GM04503 (cell line): ENCODE measurements around the gene PALM3.
"Not testable (repeated sequence)": the region's sequence is repeated elsewhere in the genome, so short reads cannot be mapped to it uniquely, and the experiment has no call there.

Experiments
- DNase-seq: peaks from one replicate; pipeline ENCODE4 v3.0.0-alpha.2; 2012; ENCODE audit warnings: low read depth

The PALM3 gene

GRCh38 chr19:14058182-14059092, 3.4 kb downstream of the PALM3 start:
- no peak for DNase-seq

GRCh38 chr19:14056741-14057356, 5.0 kb downstream of the PALM3 start:
- DNase-seq, result no peak

GRCh38 chr19:14056069-14056666, 5.7 kb downstream of the PALM3 start:
- DNase-seq, result no peak

GRCh38 chr19:14055396-14055795, 6.5 kb downstream of the PALM3 start:
- no peak for DNase-seq

DNA sequence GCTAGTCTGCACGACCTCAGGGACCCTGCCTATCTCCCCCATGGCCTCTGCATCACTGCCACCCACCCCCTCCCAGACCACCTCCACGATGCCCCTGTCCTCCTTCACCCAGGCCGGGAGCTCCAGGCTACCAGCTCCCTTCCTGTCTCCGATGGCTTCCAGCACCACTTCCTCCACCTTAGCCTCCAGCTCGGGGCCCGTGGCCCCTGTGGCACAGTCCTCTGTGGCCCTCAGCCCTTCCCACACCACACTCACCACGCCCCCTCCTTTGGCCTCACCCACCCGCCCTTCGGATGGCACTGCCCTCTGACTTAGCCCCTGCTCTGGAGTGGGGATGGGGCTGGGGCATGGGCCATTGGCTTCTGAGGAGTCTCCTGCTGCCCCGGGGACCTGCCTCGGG, 7.2 kb downstream of the PALM3 start:
- no peak for DNase-seq

- no peak for DNase-seq
Measured at GRCh38 chr19:14054099-14054498, 7.8 kb downstream of the PALM3 start.

DNA sequence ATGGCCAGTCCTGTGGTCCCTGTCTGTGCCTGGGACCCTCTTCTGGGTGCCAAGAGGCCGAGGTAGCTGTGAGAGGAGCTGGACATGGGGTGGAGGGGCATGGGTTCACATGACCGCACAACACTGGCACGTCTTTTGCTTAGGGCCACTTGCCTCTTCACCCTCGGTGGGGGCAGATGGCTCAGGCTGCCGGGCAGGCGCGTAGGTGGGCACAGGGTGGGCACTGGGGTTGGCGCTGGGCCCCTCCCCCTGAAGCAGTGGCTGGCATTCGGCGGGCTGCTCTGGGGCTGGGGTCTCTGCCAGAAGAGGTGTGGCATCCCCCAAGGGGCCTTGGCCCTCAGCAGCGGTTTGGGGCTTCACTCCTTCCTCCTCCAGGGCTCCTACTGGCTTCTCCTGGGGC, 8.4 kb downstream of the PALM3 start:
- DNase-seq, result no peak

DNA sequence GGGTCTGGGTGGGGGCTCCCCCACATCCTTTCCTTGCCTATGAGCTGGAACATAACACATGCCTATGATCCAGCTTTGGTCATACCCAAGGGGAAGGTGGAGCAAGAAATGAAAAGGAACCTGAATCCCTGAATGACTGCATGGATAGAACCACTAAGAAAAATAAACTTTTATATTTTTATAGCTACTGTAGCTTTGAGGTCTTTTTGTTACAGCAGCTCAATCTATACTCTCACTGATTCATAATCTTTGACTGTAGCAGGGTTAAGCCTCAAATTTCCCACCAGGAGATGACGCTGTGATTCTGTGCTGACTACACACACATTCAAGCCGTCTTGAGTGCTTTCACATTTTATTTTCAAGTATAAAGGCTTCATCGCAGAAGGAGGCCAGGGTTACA, 8.8 kb downstream of the PALM3 start:
- no peak for DNase-seq

- DNase-seq, result no peak
Measured at GRCh38 chr19:14052470-14052869, 9.4 kb downstream of the PALM3 start.

DNA sequence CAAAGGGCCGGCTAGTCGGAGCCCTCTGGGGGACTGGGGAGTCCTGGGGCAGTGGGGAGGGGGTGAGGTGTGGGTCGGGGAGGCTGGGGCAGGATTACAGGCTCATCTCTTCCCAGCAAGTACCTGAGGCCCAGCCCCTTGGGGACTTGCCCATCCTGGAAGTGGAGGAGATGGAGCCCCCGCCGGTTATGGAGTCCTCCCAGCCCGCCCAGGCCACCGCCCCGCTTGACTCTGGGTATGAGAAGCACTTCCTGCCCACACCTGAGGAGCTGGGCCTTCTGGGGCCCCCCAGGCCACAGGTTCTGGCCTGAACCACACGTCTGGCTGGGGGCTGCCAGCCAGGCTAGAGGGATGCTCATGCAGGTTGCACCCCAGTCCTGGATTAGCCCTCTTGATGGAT, 9.9 kb downstream of the PALM3 start:
- no peak for DNase-seq

DNA sequence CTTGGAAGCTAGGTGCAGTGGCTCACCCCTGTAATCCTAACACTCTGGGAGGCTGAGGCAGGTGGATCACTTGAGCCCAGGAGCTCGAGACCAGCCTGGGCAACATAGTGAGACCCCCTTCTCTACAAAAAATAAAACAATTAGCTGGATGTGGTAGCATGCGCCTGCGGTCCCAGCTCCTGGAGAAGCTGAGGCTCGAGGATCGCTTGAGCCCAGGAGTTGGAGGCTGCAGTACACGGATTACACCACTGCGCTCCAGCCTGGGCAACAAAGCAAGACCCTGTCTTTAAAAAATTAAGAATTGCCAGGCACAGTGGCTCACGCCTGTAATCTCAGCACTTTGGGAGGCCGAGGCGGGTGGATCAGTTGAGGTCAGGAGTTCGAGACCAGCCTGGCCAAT, 10.9 kb downstream of the PALM3 start:
- not testable (repeated sequence) for DNase-seq

GRCh38 chr19:14050512-14050911, 11.4 kb downstream of the PALM3 start:
- DNase-seq, result no peak

DNA sequence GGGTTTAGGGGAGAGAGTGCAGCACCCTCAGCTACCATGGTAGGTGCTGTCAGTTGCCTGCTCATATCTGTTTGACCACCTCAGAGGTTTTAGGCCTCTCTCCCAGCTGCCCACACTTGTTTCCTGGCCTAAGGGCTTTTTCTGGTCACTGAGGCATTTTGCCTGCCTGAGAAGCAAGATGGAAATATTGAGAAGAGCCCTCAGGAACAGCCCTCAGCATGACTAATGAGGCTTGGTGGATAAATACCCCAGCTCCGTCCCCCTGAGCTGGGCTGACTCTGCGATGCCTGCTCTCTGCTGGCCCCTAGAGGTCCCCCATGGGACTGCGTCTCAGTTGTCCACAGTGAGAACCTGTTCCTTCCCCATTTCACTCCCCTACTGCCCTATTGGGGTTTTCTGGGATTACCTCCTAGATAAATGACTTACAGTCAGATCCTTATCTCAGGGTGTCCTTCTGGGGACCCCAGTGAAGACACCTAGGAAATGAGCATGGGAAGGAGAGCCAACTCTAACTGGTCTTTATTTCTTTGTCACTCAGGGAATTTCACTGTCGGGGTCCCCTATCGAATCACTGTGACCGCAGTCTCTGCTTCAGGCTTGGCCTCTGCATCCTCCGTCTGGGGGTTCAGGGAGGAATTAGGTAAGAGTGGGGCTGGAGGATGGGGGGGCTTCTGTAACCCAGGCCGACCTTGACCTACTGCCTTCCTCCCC, 13.3 kb downstream of the PALM3 start:
- no peak for DNase-seq

DNA sequence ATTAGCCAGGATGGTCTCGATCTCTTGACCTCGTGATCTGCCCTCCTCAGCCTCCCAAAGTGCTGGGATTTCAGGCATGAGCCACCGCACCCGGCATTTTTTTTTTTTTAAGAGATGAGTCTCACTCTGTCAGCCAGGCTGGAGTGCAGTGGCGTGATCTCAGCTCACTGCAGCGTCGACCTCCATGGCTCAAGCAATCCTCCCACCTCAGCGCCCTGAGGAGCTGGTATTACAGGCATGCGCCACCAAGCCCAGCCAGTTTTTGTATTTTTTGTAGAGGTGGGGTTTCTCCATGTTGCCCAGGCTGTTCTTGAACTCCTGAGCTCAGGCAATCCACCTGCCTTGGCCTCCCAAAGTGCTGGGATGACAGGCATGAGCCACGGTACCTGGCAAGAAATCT, 14.0 kb downstream of the PALM3 start:
- DNase-seq, result not testable (repeated sequence)

- DNase-seq, result peak; percentile 62
Measured at GRCh38 chr19:14042659-14043608, 18.9 kb downstream of the PALM3 start.

- DNase-seq, result no peak
Measured at GRCh38 chr19:14039181-14039580, 22.7 kb downstream of the PALM3 start.

DNA sequence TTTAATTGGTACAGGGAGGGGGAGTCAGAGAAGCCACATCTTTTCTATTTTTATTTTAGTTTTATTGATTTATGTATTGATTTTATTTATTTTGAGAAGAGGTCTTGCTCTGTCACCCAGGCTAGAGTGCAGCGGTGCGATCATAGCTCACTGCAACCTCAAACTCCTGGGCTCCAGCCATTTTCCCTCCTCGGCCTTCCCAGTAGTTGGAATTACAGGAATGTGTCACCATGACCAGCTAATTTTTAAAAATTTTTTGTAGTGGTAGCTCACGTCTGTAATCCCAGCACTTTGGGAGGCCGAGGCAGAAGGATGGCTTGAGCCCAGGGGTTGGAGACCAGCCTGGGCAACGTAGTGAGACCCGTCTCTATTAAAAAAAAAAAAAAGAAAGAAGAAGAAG, 26.2 kb downstream of the PALM3 start:
- peak; percentile 39 for DNase-seq

GRCh38 chr19:14035159-14035558, 26.7 kb downstream of the PALM3 start:
- DNase-seq, result not testable (repeated sequence)

DNA sequence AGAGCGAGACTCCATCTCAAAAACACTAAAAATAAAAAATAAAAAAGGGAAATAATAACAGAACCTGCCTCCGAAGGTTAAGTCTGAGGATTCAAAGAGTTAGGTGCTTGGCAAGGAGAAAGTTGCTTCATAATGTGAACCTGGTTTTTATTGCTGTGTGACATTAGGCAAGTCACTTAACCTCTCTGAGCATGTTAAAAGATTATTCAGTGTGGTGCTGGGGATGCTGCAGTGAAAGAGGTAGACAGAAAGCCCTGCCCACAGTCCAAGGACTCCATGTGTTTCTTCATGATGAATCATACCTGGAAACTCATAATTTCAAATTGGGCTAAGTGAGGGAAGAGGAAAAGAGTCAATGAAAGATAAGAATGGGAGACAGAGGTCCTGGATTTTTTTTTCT, 27.9 kb downstream of the PALM3 start:
- DNase-seq, result no peak

DNA sequence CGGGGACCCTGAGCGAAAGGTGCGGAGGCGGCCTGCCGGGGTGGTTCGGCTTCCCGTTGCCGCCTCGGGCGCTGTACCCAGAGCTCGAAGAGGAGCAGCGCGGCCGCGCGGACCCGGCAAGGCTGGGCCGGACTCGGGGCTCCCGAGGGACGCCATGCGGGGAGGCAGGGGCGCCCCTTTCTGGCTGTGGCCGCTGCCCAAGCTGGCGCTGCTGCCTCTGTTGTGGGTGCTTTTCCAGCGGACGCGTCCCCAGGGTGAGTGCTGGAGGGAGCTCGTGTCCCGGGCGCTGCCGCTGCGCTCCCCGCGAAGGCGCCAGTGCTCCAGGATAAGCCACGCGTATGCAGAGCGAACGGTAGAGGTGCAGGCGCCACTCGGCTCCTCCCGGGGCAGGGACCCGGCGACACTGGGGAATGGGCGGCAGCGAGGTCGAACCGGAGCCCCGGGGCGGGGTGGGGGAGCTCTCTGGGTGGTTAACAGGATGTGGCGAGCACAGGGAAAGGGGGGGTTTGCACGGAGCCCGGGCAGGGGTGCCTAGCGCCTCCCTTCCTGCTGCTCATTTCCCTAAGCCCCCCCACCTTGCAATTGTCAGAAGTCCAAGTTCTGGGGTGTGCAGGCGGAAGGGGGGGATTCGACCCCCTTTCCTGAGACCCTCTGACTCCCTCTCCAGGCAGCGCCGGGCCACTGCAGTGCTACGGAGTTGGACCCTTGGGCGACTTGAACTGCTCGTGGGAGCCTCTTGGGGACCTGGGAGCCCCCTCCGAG, 30.0 kb downstream of the PALM3 start, which contains the start of gene IL27RA:
IL27RA (plus strand) TSS at position 44 of the 762 bp plus-strand sequence; CDS start at position 155, 111 bp downstream.
- DNase-seq, result no peak
